ENCODE results near the gene MAPK9.

DNA sequence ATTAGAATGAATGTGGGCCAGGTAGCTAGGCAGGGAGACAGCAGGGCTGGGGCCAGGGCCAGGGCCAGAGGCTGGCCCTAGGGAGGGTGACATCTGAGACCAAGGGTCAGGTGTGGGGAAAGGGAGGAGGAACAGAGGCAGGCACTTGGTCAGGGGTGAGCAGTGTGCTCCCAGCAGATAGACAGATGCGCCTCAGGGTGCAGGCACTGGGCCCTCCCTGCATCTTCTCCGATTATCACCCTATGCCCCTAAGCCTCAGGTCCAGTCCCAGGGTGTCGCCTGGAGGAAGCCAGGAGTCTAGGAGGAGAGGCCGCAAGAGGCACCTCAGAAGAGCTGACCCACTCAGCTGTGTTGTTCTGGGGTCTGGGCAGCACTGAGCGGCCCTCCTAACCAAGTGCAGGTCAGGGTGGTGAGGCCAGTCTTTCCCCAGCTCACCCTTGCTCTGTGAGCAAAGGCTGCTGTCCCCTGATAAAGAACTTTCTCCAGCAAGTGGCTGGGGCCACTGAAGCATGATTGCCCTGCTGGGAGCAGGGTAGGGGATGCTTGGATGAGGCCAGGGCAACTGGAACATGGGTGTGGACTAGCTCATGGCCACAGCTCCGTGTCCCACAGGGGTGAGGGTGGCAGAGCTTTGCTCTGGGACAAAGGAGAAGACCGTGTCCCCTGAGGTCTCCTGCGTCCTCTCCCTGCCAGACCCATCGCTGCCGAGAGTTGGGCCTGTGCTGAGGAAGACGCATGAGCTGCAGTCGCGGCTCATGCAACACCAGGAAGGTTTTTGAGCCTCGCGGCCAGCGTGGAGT, 80.7 kb downstream of the MAPK9 start:
- TF ChIP-seq, protein P1, sequence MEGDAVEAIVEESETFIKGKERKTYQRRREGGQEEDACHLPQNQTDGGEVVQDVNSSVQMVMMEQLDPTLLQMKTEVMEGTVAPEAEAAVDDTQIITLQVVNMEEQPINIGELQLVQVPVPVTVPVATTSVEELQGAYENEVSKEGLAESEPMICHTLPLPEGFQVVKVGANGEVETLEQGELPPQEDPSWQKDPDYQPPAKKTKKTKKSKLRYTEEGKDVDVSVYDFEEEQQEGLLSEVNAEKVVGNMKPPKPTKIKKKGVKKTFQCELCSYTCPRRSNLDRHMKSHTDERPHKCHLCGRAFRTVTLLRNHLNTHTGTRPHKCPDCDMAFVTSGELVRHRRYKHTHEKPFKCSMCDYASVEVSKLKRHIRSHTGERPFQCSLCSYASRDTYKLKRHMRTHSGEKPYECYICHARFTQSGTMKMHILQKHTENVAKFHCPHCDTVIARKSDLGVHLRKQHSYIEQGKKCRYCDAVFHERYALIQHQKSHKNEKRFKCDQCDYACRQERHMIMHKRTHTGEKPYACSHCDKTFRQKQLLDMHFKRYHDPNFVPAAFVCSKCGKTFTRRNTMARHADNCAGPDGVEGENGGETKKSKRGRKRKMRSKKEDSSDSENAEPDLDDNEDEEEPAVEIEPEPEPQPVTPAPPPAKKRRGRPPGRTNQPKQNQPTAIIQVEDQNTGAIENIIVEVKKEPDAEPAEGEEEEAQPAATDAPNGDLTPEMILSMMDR (IDR thresholded peaks at IDR 0.05): no peak
- no peak for TF ChIP-seq POLR2A (IDR thresholded peaks at IDR 0.05)
